GM18526 (cell line): ENCODE data around the gene HOXB3.

Source experiments
- POLR2A ChIP-seq: IDR thresholded peaks from 3 replicates; pipeline ENCODE4 v1.6.1; 2011; ENCODE audit not compliant: insufficient read length; ENCODE audit errors: extremely low read depth

Gene HOXB3

GRCh38 chr17:48577330-48577945, 12.6 kb downstream of the HOXB3 start:
- peak; percentile 24 for TF ChIP-seq POLR2A

DNA sequence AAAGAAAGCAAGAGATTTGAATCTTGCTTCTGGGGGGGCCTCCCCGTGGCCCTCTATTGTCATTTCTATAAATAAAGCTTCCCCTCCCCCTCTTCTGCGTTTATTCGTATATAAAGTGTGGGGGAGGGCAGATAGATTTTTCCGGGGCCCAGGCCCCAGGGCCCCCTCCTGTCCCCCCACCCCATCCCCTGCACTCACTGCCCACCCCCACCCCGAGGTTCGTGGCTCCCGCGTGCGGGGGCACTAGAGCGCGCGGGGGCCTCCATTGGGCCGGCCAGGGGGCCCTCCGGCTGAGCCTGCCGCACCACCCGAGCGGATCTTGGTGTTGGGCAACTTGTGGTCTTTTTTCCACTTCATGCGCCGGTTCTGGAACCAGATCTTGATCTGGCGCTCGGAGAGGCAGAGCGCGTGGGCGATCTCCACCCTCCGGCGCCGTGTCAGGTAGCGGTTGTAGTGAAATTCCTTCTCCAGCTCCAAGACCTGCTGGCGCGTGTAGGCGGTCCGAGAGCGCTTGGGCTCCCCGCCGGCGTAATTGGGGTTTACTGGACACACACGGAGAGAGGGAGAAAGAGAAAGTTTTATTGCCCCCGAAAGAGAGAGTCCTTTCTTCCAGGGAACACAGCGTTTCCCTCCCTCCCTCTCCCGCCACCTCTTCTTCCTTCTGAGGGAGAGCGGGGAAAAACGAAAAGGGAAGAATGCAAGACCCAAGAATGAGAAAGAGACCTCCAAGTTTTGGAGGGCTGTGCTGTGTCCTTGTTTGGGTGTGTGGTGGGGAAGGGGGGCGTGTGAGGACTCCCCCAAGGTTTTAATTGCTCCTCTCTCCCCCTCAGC, 13.3 kb downstream of the HOXB3 start:
- no peak for TF ChIP-seq POLR2A

DNA sequence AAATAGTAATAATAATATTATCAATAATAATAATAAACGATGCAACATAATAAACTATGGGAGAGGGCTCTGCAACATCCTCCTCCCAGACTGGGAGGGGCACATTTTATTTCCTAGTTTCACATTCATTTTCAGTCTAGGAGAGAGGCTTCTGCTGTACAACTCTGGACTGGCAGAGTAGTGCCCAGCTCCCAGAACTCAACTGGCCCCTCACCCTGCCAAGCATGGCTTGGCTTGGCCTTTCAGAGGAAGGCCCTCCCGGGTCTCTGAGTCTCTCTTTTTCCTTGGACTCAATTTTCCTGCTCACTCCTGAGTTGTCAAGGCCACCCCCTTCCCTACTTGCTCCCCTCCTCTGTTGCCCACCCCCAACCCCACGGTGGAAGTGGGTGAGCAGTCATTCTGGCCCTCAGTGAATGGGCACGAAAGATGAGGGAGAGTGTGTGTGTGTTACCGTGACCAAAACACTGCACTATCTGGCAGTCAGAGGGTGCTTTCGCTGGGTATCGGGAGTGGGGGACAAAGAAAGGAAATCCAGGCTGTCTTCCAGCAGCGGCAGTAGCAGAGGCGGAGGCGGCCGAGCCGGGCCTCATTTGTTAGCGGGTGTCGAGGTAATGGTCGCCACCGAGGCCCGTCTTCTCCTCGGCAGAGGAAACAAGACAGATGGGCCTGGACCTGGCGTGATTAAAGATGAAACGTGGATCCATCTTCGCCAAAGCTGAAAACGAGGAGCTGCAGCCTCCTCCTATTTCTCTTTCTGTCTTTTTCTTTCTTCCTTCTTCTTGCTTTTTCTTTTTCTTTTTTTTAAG, 14.2 kb downstream of the HOXB3 start:
- no peak for TF ChIP-seq POLR2A

- no peak for TF ChIP-seq POLR2A
These were observed 14.9 kb downstream of the HOXB3 start for GRCh38 chr17:48575066-48575582.

DNA sequence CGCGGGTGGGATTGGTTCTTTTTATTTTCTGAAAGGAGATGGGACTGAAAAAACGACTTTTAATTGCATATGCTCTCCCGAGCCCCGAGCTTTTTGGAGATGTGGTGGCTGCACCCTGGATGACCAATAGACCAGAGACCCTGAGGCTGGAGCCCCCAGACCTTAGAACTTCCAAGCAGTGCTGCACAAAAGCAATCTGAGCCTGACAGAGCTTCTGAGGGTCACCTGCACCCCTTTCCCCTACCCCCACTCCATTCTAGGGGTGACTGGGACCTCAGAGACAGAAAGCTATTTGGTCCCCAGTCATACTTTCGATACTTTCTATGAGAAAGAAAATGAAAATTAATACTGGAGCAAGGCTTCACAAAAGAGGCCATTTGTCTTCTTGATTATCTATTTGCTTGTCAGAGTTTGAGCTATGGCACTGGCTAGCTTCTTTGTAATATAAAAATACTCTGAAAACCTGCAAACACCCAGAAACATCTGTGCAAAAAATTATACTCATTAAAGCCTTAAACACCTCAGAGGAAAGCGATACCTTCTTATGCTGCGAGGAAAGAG, 15.5 kb downstream of the HOXB3 start:
- no peak for TF ChIP-seq POLR2A

DNA sequence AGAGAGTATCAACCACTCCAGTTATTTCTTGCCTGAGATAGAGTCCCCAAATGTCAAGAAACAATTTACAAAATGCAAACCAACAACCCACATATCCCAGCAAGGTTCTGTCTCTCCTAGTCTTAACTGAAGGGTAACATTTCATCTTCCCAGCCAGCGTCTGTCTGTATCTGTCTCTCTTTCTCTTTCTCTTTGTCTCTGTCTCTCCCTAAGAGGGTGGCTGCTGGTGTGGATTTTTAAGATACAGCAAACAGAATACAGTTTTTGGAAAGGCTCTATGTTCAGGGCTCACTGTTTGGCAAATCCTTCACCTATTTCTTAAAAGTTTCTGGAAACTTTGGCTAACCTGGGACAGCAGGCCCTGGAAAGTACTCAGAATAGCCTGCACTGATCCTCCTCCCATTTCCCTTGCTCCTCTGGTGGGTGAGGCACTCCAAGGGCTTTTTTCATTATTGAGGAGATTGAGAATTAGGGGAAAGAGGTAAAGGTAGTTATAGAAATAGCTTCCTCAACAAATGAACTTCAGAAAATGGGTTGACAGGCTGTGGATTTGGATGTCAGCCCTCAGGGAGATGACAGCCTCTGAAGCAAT, 18.1 kb downstream of the HOXB3 start:
- no peak for TF ChIP-seq POLR2A

GRCh38 chr17:48571024-48571818, 18.8 kb downstream of the HOXB3 start:
- TF ChIP-seq POLR2A, result no peak

DNA sequence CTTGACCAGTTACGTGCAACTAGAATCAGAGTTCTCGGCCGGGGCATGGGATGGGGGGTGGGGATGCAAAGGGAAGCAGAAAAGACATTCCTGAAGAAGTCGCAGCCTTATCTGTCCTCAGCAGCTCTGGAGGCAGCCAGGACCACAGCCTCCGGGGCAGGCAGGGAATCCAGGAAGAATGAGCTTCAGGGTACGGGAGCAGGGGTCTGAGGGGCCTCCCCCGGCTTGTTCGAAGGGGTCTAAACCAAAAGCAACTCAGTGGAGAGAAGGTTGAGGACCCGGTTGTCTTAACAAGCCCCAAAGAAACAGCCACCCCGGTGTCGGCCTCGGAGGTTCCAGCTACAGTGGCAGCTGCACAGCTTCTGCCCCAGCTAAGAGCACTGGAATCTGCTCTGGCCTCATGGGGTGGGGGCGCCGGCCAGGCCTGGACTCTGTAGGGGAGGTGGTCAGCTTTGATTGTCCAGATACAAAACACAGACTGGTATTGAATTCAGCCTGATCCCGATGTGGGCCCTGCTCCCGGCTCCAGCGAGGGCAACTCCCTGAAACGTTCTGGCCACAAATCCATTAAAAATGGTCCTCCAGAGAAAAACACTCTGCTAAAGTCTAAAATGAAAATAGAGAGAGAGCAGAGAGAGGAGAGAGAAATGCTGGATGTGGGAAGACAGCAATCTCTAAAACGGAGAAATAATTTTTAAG, 19.6 kb downstream of the HOXB3 start:
- TF ChIP-seq POLR2A, result no peak

DNA sequence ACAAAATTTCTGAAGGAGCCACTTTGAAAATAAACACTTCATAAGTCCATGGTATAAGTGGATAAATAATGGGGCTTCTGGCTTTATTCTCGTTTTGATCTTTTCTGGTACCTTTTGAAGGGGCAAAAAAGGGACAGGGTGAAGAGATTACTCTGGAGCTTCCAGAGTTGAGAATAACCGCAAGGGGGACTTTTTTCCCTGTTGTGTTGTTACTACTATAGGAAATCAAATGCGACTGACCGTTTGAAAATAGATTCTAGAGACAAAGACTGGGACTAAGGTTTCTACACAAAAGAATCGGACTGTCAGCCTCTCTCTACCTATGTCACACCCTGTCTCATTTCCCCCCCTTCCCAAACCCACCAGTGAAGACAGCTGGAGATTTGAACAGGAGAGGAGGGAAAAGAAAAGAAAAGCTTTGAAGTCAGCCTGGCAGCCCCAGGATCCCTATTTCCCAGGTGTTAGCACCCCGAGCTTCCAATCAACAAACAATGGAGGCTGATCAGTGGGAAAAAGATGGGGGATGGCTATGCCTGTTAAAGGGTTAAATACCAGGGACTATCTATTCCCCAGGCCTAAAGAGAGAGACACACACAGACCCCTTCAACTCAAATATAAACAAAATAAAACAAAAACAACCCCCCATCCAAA, 20.2 kb downstream of the HOXB3 start:
- no peak for TF ChIP-seq POLR2A

DNA sequence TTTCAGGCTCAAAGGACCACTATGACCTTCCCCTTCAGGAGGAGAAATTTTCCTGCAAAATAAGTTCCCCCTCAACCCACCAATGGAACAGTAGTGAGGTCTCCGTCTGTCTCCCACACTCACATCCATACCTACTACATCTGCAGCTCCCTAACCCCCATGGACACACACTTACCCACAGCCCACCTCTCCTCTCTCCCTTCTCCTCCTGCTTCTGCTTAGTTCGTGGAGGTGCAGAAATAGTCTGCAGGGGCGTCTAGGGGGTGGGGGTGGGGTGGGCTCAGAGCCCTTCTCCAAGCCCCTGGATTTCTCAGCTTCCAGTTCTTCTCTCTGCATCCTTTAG, 20.8 kb downstream of the HOXB3 start:
- TF ChIP-seq POLR2A, result no peak

DNA sequence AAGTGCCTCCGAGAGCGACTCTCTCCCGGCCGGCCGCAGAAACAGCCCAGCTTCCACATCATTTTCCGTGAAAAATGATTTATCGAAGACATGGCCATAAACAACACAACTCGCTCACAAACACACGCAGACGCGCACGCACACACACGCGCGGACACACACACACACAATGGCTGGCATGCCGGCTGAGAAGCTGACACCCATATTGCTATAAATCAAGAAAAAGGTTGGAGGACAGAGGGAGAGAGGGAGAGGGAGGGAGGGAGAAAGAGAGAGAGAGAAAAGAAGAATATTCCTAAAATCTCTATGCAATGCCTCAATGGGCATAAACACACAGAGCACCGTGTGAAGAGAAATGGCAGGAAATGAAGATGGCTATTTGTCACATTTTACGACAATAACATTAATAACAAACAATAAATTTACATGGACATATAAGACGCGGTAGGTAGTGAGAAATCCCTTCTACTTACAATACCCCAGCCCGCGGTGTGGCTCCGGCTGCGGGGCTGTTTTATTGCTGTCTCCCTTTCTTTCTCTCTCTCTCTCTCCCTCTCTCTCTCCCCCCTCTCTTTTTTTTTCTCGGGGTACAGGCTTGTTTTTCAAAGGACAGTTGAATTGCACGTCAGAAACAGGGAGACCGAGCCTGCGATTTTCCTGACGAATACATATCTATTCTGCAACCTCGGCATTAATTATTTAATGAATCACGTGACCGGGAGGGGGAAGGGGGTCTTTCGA, 21.4 kb downstream of the HOXB3 start:
- TF ChIP-seq POLR2A, result no peak

DNA sequence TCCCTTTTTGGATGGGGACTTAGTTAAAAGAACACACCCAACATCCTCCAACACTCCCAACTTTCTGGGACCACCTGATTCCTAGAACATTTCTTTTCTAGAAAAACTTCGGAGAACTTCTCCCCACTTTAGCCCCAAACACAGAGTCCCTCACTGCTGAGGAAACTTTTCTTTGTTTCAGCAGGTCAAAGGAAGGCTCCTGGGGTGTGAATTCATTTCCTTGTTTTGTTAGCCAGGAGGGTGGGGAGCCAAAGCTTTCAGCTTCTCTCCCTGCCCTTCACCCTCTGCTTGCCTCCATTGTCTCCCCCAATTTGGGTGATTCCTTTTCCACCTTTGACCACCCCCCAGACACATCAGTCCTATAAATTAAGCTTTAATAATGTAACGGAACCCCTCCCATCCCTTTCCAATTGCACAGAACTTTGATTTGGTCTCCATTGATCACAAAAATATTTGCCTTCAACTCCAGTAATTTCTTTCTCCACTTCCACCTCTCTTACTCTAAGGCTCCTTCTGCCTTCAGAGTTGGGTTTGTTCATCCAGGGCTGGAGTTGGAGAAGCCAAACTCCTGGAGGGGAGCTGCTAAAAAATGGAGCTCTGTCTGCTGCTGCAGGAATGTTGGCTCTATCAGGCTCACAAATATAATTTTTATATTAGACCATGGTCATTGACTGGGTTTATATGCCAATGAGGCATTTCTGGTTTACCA, 22.2 kb downstream of the HOXB3 start:
- TF ChIP-seq POLR2A, result no peak

DNA sequence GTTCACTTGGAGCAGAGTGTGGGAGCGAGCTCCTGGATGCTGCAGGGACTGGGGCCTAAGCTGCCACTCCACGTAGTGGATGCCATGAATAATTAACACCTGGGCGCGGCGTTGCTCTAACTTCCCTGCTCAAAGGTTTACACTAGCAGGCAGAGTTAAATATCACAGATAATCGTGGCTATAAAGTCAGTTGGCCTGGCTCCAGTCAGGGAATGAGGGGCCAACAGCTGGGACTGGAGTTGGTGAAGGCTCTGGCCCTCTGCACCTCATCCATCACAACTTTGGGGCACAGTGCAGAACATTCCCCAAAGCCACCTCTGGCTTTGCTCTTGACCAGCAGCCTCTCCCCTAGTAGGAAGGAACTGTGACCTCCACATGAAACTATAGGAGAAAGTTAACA, 22.8 kb downstream of the HOXB3 start:
- TF ChIP-seq POLR2A, result no peak
